HCT116 (cell line): ENCODE data around the gene H2AZ2. TPM values are rescaled to one million over a fixed set of nuclear protein-coding genes. Genes with fewer than 3 reads are reported as not detected.

ENCODE experiments used
- ATAC-seq: fragments of 200-7000 bp; cut with Tn5 transposase; 2 replicates; pipeline ENCODE4 v1.9.1; 2020; ENCODE audit warnings: mild to moderate bottlenecking, moderate library complexity
- BruUV-seq: library from RNA; stranded (reverse); fragments of 400-500 nt; replicated peaks from 2 replicates; lab custom pipeline; 2021; lab: Mats Ljungman, UMichigan
- CTCF ChIA-PET: fragments of 300-600 bp; sonication (Branson Sonifier 250); formaldehyde crosslinking; loops from one replicate; lab custom pipeline; 2021; ENCODE audit warnings: antibody characterized with exemption; lab: Charles Lee
- POLR2A ChIA-PET: fragments of 300-600, 350-600 bp; sonication (Branson Sonifier 250); formaldehyde crosslinking; loops from one replicate; lab custom pipeline; 2021; ENCODE audit warnings: antibody characterized with exemption; lab: Charles Lee
- RAD21 ChIA-PET, 2 experiments: fragments of 300-600 bp; sonication (Branson Sonifier 250); formaldehyde crosslinking; loops; one replicate each; lab custom pipeline; 2023; ENCODE audit warnings: low total read pairs in 2 of 2; ENCODE audit not compliant: uncharacterized antibody in 2 of 2, unreplicated experiment in 2 of 2, low non-redundant PET in 1 of 2; lab: Charles Lee
- DNase-seq: peaks from one replicate; pipeline ENCODE4 v3.0.0-alpha.2; 2010; ENCODE audit warnings: low read depth, low spot score
- H2AFZ ChIP-seq: fragments of 200-600 bp; shearing (Covaris generic), sonication (generic); 2 replicates; pipeline ENCODE4 v1.6.1; 2017; ENCODE audit warnings: low read depth, mixed run types, mixed read lengths, antibody characterized with exemption, low read length; ENCODE audit not compliant: poor library complexity, severe bottlenecking
- H3K27ac ChIP-seq: 2 replicates; pipeline ENCODE4 v1.5.1; 2012; ENCODE audit warnings: low read depth, low read length
- H3K27me3 ChIP-seq: fragments of 200-600 bp; sonication (generic); 2 replicates; pipeline ENCODE4 v1.6.1; 2016; ENCODE audit warnings: mixed run types, low read length, mixed read lengths; ENCODE audit not compliant: insufficient read depth
- H3K36me3 ChIP-seq, 2 experiments: fragments of 200-500 bp in 1 of 2; fragments of 200-600 bp in 1 of 2; sonication (Bioruptor generic) in 1 of 2; sonication (generic) in 1 of 2; 2 replicates each; pipeline versions ENCODE4 v1.5.1 to v1.6.1; 2014 to 2016; ENCODE audit warnings: low read length in 2 of 2, inconsistent platforms in 1 of 2, mixed read lengths in 1 of 2, mixed run types in 1 of 2; ENCODE audit not compliant: insufficient read depth in 2 of 2, control insufficient read depth in 1 of 2
- H3K4me1 ChIP-seq, 2 experiments: fragments of 200-600 bp in 1 of 2; sonication (generic) in 1 of 2; 2 replicates each; pipeline versions ENCODE4 v1.5.1 to v1.6.1; 2012 to 2017; ENCODE audit warnings: low read length in 2 of 2, inconsistent platforms in 1 of 2, mild to moderate bottlenecking in 1 of 2, mixed read lengths in 1 of 2, mixed run types in 1 of 2, moderate library complexity in 1 of 2; ENCODE audit not compliant: insufficient read depth in 2 of 2, control insufficient read depth in 1 of 2
- H3K4me2 ChIP-seq: fragments of 200-600 bp; sonication (generic); 2 replicates; pipeline ENCODE4 v1.6.1; 2017; ENCODE audit warnings: mixed run types, low read length, mixed read lengths
- H3K4me3 ChIP-seq, 2 experiments: fragments of 200-600 bp in 1 of 2; sonication (generic) in 1 of 2; replicated peaks in 1 of 2; 2 replicates each; pipeline ENCODE4 v1.5.1; 2011 to 2016; ENCODE audit warnings: low read length in 2 of 2, control low read depth in 1 of 2, low read depth in 1 of 2, mild to moderate bottlenecking in 1 of 2, mixed read lengths in 1 of 2, mixed run types in 1 of 2
- H3K79me2 ChIP-seq: fragments of 200-600 bp; sonication (generic); 2 replicates; pipeline ENCODE4 v1.6.1; 2017; ENCODE audit warnings: mild to moderate bottlenecking, mixed run types, low read length, moderate library complexity, mixed read lengths; ENCODE audit not compliant: insufficient read depth
- H3K9ac ChIP-seq: fragments of 200-600 bp; sonication (generic); 2 replicates; pipeline ENCODE4 v1.6.1; 2016; ENCODE audit warnings: low read length, mixed read lengths
- H3K9me2 ChIP-seq: fragments of 200-600 bp; sonication (generic), shearing (Covaris generic); 2 replicates; pipeline ENCODE4 v1.6.1; 2017; ENCODE audit warnings: mixed run types, mild to moderate bottlenecking, moderate library complexity; ENCODE audit not compliant: insufficient read depth
- H3K9me3 ChIP-seq, 2 experiments: fragments of 200-500 bp in 1 of 2; fragments of 200-600 bp in 1 of 2; sonication (Bioruptor generic) in 1 of 2; sonication (generic) in 1 of 2; 2 replicates each; pipeline ENCODE4 v1.6.1; 2014 to 2017; ENCODE audit warnings: low read length in 2 of 2, mixed read lengths in 2 of 2, inconsistent platforms in 1 of 2, low read depth in 1 of 2, mild to moderate bottlenecking in 1 of 2, mixed run types in 1 of 2, moderate library complexity in 1 of 2; ENCODE audit not compliant: control insufficient read depth in 1 of 2, insufficient read depth in 1 of 2
- H4K20me1 ChIP-seq: fragments of 200-600 bp; sonication (generic), shearing (Covaris generic); 2 replicates; pipeline ENCODE4 v1.6.1; 2017; ENCODE audit warnings: mixed run types, mild to moderate bottlenecking, moderate library complexity; ENCODE audit not compliant: insufficient read depth
- ATF3 ChIP-seq: IDR thresholded peaks from 2 replicates; pipeline ENCODE4 v1.6.1; 2012
- CBX3 ChIP-seq: IDR thresholded peaks from 2 replicates; pipeline ENCODE4 v1.6.1; 2012; ENCODE audit warnings: low read depth
- CTCF ChIP-seq, 3 experiments: fragments of 200-600 bp in 1 of 3; sonication (generic) in 1 of 3; IDR thresholded peaks in 2 of 3; conservative IDR thresholded peaks in 1 of 3; 2 replicates each; pipeline ENCODE4 v1.5.1; 2012 to 2017; ENCODE audit warnings: low read depth in 2 of 3, low read length in 2 of 3, antibody characterized with exemption in 1 of 3, borderline replicate concordance in 1 of 3, control low read depth in 1 of 3, mild to moderate bottlenecking in 1 of 3, mixed read lengths in 1 of 3, mixed run types in 1 of 3, moderate library complexity in 1 of 3; ENCODE audit not compliant: insufficient read depth in 1 of 3
- ELF1 ChIP-seq: IDR thresholded peaks from 2 replicates; pipeline ENCODE4 v1.6.1; 2012; ENCODE audit warnings: low read depth, borderline replicate concordance
- EZH2phosphoT487 ChIP-seq: fragments of 200-600 bp; IDR thresholded peaks from 2 replicates; pipeline ENCODE4 v1.6.1; 2018; ENCODE audit warnings: antibody characterized with exemption, borderline replicate concordance
- JUND ChIP-seq: IDR thresholded peaks from 2 replicates; pipeline ENCODE4 v1.6.1; 2012
- MAX ChIP-seq: IDR thresholded peaks from 2 replicates; pipeline ENCODE4 v1.6.1; 2012
- POLR2A ChIP-seq: IDR thresholded peaks from 2 replicates; pipeline ENCODE4 v1.7.0; 2011; ENCODE audit warnings: borderline replicate concordance; ENCODE audit not compliant: insufficient read depth, insufficient read length; ENCODE audit errors: extremely low read depth
- POLR2AphosphoS5 ChIP-seq: IDR thresholded peaks from 2 replicates; pipeline ENCODE4 v1.6.1; 2011; ENCODE audit warnings: mild to moderate bottlenecking, low read depth, low read length, moderate library complexity
- REST ChIP-seq: IDR thresholded peaks from 2 replicates; pipeline ENCODE4 v1.6.1; 2012; ENCODE audit warnings: low read depth
- SP1 ChIP-seq: IDR thresholded peaks from 2 replicates; pipeline ENCODE4 v1.6.1; 2012; ENCODE audit warnings: low read depth
- TCF7L2 ChIP-seq: IDR thresholded peaks from 2 replicates; pipeline ENCODE4 v1.7.0; 2011; ENCODE audit warnings: borderline replicate concordance, inconsistent platforms; ENCODE audit not compliant: insufficient read depth, insufficient read length; ENCODE audit errors: extremely low read depth
- ZNF274 ChIP-seq: fragments of 200-500 bp; sonication (Bioruptor generic); IDR thresholded peaks from 2 replicates; pipeline ENCODE4 v1.6.1; 2014; ENCODE audit warnings: mild to moderate bottlenecking, low read depth, low read length, inconsistent platforms
- intact Hi-C: fragments of 100-400 bp; cut with micrococcal nuclease; formaldehyde crosslinking; loops from 2 replicates; pipeline ENCODE4 v1.10.0; 2022
- total RNA-seq: library from RNA; stranded (reverse); gene quantifications from one replicate; pipeline ENCODE4 v1.2.1, GENCODE V29; 2021; ENCODE audit not compliant: unreplicated experiment

The H2AZ2 gene
- total RNA-seq, 1 experiment from 2014 or later, result 226 TPM

GRCh38 chr7:44881066-44881600 lies 33.2 kb upstream of the H2AZ2 start:
- H3K4me1 ChIP-seq, result peaks cover 4 to 19% of the 10 kb centered on the region in 2 experiments; a peak in 3 of 4 replicates
- peaks cover 5% of the 10 kb centered on the region for H4K20me1 ChIP-seq
- no peak for DNase-seq
- H3K79me2 ChIP-seq, result peaks cover 44% of the 10 kb centered on the region
- H3K4me3 ChIP-seq, result no peak overlapping the region
- BruUV-seq, result no TSS peak
- ChIA-PET CTCF (interaction anchor here (0.8 to 1.2 kb wide), 2 partner anchors 23 to 34 kb away, joined by 3 read pairs; no protein-coding TSS in a partner anchor), POLR2A (interaction anchor here (1.3 to 1.6 kb wide), 3 partner anchors 8 to 307 kb away, joined by 3 to 4 read pairs (median 3); partner anchors contain the start of genes DDX56 and H2AZ2), RAD21 (no interaction called here)
- intact Hi-C loops, result no loop called here
- no peak overlapping the region for H2AFZ ChIP-seq
- no peak for ATAC-seq
- no peak overlapping the region for H3K4me2 ChIP-seq
- no peaks in the 10 kb centered on the region for H3K9me2 ChIP-seq
- H3K9ac ChIP-seq, result no peak overlapping the region
- peaks cover 0 to 19% of the 10 kb centered on the region in 2 experiments; a peak in 2 of 4 replicates for H3K36me3 ChIP-seq
- H3K27ac ChIP-seq, result no peak overlapping the region
- H3K9me3 ChIP-seq, result peaks cover 0 to 11% of the 10 kb centered on the region in 2 experiments; a peak in 1 of 4 replicates
- TF ChIP-seq JUND (no peak), MAX (no peak), ATF3 (no peak), TCF7L2 (no peak), ZNF274 (no peak), CBX3 (no peak), EZH2phosphoT487 (no peak), POLR2A (no peak), REST (no peak), POLR2AphosphoS5 (no peak), CTCF (IDR thresholded peaks at IDR 0.05 in 2 of 3, conservative IDR thresholded peaks at IDR 0.05 in 1 of 3; ENCODE audit: borderline replicate concordance in 1 of 3, insufficient read depth in 1 of 3, low read depth in 2 of 3, low read length in 2 of 3) (no peak), ELF1 (no peak), SP1 (no peak)
- H3K27me3 ChIP-seq, result no peaks in the 10 kb centered on the region
